GM04504 (cell line): ENCODE measurements around the gene PKD1L1.
A peak's percentile ranks its signal among the peaks of the same experiment; 100 is the strongest.
"Not testable (repeated sequence)": the region's sequence is repeated elsewhere in the genome, so short reads cannot be mapped to it uniquely, and the experiment has no call there.

Source experiments
- DNase-seq: peaks from one replicate; pipeline ENCODE4 v3.0.0-alpha.2; 2012; ENCODE audit warnings: low read depth

The PKD1L1 gene

DNA sequence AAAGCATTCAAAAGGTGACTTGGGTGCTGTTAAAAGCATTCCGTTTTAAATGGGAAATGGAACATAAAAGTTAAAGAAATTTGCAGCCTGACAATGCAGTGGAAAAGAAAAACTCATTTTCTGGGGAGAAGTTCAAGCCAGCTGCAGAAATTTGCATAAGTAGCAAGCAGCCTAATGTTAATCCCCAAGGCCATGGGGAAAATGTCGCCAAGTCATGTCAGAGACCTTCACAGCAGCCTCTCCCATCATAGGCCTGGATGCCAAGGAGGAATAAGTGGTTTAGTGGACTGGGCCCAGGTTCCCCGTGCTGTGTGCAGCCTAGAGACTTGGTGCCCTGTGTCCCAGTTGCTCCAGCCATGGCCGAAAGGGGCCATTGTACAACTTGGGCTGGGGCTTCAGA is 154.2 kb downstream of the PKD1L1 start:
- DNase-seq, result no peak

DNA sequence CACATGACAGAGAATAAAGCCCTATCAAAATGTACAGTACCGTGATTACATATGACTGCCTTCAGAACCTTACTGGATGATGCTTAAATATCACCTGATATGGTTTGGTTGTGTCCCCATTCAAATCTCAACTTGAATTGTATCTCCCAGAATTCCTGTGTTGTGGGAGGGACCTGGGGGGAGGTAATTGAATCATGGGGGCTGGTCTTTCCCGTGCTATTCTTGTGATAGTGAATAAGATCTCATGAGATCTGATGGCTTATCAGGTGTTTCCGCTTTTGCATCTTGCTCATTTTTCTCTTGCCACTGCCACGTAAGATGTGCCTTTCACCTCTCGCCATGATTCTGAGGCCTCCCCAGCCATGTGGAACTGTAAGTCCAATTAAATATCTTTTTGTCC is 155.1 kb downstream of the PKD1L1 start:
- not testable (repeated sequence) for DNase-seq

DNA sequence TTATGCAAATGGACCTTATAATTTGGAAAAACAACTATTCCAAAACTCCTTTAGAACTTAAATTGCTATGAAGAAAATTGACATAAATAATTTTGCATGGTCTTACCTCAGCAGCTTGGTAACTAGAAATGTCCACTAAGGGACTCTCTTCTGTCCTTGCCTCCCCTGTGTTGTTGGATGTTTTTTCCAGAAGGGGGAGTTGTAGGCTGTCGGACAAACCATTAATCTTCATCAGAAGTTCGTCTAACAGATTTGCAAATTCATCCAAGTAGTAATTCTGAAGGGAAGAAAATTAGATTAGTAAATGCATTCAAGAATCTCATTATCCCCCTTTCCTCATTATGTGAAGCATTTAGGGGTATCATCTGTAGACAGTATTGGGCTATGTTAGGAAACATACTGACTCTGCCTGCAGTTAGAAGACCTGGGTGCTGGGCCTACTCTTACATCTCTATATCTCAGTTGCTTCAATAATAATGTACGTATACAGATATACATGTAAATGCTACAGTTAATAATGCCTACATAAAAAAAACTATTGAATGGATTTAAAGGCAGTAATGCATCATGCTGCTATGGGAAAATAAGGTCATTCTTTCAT is 155.6 kb downstream of the PKD1L1 start:
- no peak for DNase-seq

DNA sequence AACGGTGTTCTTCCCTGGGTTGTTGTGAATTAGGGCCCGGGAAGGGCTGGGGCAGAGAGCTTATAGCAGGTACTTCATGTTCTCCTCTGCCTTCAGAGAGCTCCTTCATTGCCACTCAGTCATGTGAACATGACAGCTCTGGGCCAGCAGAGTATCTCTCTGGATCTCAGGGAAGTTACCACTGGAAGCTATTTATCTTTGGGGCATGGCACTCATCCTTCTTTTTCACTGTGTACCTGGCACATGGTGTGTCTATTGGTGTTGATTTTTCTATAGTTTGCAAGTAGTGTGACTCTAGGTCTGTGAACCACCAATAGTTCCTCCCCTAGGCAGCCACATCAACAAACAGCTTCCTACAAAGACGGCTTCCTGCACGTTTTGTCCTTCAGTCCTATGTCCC is 156.6 kb downstream of the PKD1L1 start:
- DNase-seq, result no peak

DNA sequence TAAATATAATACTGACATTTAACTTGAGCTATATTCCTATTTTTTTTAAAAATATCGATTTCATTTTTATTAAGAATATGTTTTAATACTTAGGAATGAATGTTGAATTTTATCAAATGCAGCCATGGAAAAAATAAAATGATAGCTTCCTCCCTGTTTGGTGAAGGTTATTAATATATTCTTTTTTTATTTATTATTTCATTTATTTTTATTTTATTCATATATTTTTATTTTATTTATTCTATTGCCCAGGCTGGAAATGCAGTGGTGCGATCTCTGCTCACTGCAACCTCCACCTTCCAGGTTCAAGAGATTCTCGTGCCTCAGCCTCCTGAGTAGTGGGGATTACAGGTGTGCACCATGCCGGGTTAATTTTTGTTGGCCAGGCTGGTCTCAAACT is 160.2 kb downstream of the PKD1L1 start:
- no peak for DNase-seq

DNA sequence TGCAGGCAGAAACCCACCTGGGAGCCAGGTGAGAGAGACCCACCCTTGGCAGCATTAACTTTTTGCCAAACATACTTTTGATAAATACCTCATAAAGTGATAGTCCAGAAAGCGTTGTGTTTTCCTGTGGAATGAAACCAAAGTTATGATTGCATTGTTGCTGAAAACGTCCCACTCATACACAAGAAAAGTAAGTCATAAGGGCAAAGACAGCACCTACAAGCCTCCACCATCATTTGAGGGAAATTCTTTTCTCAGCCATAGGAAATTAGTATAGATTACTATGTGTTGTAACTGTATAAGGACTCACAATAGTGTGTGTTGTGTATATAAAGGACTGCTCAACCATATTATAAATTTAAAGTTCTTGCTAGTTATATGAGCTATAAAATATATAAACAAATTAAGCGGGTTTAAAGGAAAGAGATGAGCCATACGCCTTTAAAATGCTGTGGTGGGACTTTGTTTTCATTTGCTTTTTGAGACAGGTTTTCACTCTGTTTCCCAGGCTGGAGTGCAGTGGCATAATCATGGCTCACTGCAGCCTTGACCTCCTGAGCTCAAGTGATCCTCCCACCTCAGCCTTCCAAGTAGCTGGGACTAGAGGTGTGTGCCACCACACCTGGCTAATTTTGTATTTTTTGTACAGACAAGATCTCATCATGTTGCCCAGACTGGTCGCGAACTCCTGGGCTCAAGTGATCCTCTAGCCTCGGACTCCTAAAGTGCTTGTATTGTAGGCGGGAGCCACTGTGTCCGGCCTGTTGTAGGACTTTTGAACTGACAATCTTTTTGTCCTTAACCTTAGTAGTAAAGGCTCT is 160.8 kb downstream of the PKD1L1 start:
- no peak for DNase-seq

DNA sequence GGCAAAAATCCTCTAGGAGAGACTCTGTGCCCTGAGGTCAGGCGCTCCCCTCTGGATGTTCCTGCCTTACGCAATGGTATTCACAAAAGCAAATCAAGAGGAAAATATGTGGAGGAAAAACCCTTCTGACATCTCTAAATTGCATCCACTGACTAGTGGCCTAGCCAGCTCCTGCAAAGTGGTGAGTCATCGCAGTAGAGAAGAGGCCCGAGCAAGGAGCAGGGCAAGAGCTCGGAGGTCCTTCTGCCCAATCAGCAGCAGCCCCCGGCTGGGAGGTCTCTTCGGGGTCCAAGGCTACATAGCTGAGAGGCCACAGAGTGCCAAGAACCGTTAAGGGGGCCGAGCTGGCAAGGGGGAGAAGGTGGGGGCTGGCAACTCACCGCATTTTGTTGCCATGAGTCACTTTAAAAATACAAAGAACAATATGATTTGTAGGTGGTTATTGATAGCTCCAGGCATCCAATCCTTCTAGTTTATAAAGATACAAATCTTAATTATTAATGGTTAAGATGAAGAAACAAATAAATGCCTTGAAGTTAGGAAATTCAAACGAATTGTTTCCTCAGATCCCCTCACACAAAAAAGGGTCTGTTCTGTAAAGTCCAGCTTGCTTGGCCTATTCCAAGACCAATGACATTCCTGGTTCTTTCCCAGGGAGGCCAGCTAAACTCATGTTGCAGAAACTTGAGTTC is 161.6 kb downstream of the PKD1L1 start:
- peak; percentile 95 for DNase-seq

DNA sequence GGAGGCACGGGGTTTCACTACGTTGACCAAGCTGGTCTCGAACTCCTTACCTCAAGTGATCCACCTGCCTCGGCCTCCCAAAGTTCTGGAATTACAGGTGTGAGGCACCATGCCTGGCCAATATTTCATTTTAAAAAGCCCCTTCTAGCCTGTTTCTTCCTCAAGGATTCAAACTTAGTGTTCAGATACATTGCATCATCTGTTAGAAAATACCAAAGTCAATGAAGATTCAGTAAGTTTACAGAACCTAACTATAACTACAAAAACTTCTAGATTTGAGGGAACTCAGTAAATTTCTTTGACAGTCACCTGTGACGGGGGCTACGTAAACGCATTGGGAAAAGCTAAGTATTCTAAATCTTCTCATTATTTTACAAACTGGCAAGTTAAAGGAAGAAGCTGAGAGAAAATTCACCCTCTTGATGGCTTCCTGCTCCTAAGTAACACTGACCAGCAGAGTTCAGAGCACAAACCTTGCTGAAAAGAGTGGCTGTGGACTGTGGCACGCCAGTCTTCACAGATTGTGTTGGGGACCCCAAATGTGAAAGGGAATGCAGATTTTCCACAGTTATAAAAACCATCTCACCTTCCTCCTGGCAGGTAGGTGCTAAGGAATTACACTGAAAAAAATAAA is 162.2 kb downstream of the PKD1L1 start:
- no peak for DNase-seq

DNA sequence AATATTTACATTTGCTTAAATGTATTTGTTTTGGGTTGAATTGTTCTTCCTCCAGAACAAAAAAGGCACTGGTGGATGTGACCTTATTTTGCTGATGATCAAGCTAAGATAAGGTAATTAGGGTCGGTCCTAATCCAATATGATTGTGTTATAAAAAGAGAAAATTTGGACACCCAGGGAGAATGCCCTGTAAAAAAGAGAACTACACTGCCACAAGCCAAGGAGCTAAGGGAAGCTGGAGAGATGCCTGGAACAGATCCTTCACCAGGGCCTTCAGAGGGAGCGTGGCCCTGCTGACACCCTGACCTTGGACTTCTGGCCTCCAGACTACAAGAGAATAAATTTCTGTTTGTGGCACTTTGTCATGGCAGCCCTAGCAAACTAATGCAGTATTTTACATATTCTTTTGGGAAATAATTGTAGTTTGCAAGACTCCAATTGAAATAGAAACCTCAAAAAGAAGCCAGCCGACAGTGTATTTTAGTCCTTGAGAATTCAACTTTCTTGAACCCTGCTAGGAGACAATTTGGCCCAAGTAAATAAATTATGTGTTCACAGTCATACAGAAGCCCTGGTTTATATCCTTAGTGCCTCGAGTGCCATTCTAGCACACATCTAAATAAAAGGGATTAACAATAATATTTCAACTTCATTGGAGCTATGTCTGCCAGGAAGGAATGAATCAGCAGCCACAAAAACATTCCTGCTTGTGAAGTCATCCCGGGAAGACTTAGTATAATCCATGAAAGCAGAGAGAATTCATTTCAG is 164.6 kb downstream of the PKD1L1 start:
- DNase-seq, result peak; percentile 89

DNA sequence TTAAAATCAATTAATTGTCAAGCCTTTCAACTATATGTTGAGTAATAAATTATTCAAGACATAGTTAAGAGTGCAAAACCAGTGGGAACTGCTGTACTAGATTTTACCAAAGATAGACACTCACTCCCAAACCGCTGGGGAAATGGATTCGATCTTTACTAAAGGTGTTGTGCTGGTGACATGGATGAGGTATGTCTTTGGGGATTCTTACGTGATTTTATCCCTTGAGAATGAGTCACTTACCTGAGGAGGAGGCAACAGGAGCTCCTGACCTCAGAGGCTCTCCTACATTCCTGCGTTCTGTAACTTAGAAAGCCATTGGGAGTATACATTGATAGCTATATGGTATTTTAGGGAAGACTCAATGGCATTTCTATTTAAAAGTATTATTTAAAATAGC is 165.5 kb downstream of the PKD1L1 start:
- no peak for DNase-seq

DNA sequence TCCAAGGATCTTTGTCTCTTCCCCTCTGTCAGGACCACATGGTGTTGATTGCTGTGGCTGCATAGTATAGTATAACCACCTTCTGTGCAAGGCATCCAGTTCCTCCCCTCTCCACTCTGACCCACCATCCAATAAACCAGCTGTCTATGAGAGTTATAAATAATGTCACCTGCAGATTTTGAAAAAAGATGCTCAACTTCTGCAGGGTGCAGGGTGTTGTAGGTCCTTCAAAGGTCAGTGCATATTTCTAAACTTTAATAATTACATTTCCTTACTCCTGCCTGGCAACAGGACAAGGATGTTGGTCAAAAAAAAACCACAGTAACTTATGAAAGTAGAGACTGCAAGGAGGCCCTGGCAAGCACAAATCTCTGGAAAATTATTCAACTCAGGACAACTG is 166.2 kb downstream of the PKD1L1 start:
- no peak for DNase-seq

DNA sequence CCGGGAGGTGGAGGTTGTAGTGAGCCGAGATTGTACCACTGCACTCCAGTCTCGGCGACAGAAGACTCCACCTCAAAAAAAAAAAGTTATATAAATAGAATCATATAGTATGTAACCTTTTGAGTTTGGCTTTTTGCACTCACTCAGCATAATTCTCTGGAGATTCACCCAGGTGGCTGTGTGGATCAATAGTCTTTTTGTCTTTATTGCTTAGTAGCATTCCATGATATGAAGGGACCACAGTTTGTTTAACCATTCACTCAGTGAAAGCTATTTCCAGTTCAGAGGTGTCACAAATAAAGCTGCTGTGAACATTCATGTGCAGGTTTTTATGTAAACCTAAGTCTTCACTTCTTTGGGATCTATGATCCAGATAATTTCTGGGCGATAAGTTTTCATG is 167.7 kb downstream of the PKD1L1 start:
- DNase-seq, result no peak

DNA sequence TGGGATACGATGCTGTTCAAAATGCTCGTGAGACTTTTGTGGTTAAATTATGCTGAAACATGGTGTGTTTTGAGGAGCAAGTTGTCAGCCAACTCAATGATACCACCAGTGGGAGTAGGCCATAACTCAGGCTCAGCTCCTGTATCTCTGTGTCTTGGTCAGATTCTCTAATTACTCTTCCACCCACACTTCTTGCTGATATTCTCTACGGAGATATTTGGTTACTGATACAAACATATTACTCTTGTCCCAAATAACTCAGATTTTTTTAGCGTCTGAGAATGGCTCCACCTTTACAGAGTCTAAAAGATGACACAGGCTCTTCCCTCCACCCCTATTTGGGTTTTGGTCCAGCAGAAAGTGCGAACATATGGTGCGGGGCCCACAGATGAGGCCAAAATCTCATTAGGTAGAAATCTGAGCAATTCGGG is 168.9 kb downstream of the PKD1L1 start:
- no peak for DNase-seq

DNA sequence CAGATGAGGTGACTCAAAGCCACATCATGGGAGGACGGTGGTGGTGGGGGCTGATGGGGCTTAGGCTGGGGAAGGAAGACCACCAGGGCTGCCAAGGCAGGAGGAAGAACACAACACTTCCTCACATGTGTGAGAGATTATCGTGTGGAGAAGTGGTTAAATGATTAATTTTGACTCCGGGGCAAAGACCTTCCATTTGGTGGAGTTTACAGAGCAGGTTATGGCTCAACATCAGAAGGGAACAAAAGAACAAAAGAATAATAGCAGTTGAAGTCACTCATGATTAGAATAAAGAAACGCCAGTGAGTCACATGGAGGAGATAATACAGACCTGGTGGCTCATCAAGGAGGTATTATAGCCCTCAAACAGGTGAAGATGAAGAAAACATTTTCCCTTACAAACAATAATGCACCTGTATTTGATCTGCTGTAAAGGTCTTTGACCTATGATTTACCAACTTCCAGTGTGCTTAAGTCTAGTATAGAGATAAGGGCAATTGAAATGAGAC is 170.1 kb downstream of the PKD1L1 start:
- no peak for DNase-seq

DNA sequence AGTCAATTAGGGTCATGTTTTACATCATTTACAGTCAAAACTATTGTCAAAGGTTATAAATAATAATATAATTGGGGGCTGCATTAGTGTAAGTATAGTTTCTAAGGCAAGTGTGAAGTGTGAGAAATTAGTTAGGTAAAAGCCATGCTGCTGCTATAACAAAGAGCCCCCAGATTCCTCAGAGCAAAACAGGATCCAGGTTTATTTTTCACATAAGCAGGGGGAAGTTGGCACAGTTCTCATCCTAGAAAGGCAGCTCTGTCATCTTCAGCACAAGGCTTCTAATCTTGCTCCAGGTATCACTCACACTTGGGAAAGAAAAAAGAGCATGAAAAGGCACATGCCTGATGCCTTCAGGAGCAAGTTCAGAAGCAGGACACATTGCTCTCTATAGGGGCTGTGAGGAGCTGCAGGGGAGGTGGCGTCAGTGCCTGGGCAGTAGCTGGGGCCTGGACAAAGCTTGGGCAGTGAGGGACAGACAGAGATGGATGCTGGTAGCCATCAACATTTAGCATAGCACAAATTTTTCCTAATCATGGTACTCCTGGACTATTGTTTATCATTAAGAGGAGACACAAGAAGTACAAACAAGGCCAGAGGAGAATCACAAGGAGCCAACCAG is 170.6 kb downstream of the PKD1L1 start:
- no peak for DNase-seq

DNA sequence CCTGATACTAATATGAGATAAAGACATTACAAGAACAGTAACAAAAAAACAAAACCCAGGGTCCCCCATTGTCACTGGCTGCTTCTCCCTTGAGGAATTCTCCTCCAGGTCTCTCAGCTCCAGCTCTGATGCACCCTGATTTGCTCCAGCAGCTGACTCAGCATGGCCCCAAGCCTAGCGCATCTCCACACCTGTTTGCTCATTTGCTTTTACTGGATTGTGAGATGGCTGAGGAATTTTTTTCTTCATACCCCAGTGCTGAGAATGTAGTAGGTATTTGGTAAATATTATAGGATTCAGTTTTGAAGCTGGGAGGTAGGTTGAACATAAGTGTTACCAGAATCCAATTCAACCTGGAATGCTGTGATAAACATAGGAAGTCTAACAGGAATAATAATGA is 171.9 kb downstream of the PKD1L1 start:
- DNase-seq, result no peak

DNA sequence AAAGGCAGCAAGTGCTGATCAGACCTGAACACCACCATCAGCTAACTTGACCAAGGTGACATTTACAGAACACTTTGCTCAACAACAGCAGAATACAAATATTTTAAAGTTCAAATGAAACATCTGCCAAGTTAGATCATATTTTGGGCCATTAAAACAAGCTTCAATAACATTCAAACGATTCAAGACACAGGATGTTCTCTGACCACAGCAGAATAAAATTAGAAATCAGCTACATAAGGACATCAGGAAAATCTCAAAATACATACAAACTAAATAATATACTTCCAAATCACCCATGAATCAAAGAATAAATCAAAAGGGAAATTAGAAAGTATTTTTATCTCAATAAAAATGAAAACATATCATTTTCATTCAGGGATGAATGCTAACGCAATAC is 173.0 kb downstream of the PKD1L1 start:
- DNase-seq, result no peak

DNA sequence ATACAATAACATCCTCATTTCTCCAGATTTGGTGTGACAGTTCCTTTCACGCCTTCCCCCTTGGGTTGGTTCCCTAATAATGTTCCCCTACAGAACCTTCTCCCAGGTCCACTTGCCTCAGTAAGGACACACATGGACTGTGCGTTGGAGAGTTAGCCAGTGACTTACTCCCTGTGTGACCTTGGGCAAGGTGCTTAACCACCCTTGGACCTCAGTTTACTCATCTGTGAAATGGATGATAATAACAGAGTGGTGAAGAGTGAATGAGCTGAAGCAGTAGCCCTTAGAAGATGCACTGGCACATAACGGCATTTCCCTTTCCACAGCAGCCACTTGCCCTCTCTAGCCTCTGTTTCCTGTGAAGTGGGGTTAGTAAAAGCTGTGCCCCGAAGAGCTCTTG is 175.8 kb downstream of the PKD1L1 start:
- DNase-seq, result no peak

DNA sequence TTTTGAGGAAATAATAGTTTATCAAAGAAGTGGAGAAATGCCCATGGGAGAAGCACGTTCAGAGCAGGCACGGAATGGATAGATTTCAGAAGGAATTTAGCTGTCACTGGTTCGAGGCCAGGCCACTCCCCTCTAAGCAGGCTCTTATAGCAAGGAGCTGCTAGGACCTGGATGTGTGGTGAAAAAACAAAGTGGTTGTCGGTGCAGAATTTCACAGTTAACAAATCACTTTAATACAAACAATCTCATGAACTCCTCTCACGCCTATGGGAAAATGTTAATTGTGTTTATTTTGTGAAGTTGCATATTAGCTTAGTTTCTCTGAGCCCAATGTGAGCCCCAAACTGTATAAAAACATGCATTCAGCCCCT is 176.3 kb downstream of the PKD1L1 start:
- DNase-seq, result no peak

DNA sequence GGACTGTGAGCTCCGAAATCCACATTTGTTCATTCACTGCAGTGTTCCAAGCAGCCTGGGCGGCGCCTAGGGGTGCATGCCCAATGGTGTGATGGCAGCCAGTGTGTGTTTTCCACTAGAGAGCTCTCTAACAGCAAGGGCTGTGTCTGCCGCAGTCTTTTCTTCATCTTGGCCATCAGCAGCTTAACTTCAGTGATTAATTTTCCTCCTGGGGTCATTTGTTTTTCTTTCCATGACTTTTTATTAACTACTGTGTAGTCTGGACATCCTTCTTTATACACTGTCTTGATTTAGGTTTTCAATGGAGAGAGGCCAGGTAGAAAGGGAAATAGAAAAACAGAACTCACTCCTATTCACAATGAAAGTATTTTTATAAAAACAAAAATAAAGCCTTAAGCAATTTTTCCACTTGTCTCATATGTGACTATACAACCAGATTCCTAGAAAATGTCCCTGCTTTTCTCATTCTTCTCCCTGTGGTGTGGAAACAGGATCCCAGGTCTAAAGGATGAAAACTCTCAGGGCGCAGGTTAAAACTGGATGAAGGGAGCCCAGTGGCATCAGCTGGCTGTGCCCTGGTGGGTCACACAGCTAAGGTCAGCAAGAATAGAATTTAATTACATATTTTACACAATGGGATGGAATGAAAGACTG is 176.8 kb downstream of the PKD1L1 start:
- DNase-seq, result no peak

DNA sequence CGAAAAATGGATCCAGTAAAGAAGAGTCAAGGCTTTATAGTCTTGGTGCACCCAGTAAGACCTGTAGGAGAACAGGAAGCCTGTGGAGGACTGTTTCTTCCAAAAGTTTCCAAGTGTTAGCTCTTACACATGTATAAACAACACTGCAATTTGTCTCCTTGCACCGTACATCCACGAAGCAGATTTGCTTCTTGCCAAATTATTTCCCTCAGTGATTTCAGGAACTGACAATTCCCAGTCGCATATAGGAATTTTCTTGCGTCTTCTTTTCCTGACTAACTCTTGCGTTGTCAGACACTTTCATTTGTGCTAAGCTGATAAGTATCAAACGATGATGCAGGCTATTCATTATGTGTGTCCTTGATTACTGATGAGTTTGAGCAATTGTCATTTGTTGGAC is 182.1 kb downstream of the PKD1L1 start:
- DNase-seq, result no peak
